Peyer's patch (tissue), 4 donors: Measurements from ENCODE around the gene ZYG11B. TPM values are rescaled to one million over a fixed set of nuclear protein-coding genes. Genes with fewer than 3 reads are reported as not detected.

Experiments used
- DNase-seq, 3 donors: peaks; one replicate each; pipeline ENCODE4 v3.0.0-alpha.2; 2017 to 2019
- H3K27ac ChIP-seq, 4 donors: fragments of 200-600 bp; sonication (generic); one replicate each; pipeline ENCODE4 v1.5.1; 2016 to 2019
- H3K27me3 ChIP-seq, 2 donors: fragments of 200-600 bp; sonication (generic); one replicate each; pipeline ENCODE4 v1.5.1; 2019
- H3K36me3 ChIP-seq, 3 donors: fragments of 200-600 bp; sonication (generic); one replicate each; pipeline ENCODE4 v1.5.1; 2016 to 2019
- H3K4me1 ChIP-seq, 4 donors: fragments of 200-600 bp; sonication (generic); one replicate each; pipeline ENCODE4 v1.5.1; 2016 to 2019
- H3K4me3 ChIP-seq, 4 donors: fragments of 200-600 bp; sonication (generic); 1 replicate in 3 of 4; 2 replicates in 1 of 4; pipeline ENCODE4 v1.5.1; 2016 to 2019; ENCODE audit warnings: mild to moderate bottlenecking in 1 of 4
- H3K9me3 ChIP-seq, 4 donors: fragments of 200-600 bp; sonication (generic); one replicate each; pipeline ENCODE4 v1.5.1; 2016 to 2019; ENCODE audit warnings: mild to moderate bottlenecking in 1 of 4
- POLR2A ChIP-seq, 2 donors: fragments of 450-650 bp; IDR thresholded peaks; one replicate each; pipeline ENCODE4 v1.5.1; 2017; ENCODE audit warnings: antibody characterized with exemption in 2 of 2, mild to moderate bottlenecking in 2 of 2, moderate library complexity in 2 of 2
- total RNA-seq, 4 donors: library from RNA; depleted of rRNA; stranded (reverse); fragments of >200 nt; gene quantifications; one replicate each; pipeline ENCODE4 v1.1.0, GENCODE V29; 2016
- TF ChIP-seq, protein P1 (sequence below), 6 experiments: fragments of 450-650 bp in 4 of 6; fragments of 200-600 bp in 2 of 6; sonication (generic) in 1 of 6; IDR thresholded peaks; one replicate each; pipeline ENCODE4 v1.5.1; 2017 to 2019; ENCODE audit warnings: antibody characterized with exemption in 6 of 6, mild to moderate bottlenecking in 3 of 6, moderate library complexity in 1 of 6

ZYG11B gene
- 10 to 100 TPM; 21.4 to 36.3 (median 27.8) TPM for total RNA-seq

DNA sequence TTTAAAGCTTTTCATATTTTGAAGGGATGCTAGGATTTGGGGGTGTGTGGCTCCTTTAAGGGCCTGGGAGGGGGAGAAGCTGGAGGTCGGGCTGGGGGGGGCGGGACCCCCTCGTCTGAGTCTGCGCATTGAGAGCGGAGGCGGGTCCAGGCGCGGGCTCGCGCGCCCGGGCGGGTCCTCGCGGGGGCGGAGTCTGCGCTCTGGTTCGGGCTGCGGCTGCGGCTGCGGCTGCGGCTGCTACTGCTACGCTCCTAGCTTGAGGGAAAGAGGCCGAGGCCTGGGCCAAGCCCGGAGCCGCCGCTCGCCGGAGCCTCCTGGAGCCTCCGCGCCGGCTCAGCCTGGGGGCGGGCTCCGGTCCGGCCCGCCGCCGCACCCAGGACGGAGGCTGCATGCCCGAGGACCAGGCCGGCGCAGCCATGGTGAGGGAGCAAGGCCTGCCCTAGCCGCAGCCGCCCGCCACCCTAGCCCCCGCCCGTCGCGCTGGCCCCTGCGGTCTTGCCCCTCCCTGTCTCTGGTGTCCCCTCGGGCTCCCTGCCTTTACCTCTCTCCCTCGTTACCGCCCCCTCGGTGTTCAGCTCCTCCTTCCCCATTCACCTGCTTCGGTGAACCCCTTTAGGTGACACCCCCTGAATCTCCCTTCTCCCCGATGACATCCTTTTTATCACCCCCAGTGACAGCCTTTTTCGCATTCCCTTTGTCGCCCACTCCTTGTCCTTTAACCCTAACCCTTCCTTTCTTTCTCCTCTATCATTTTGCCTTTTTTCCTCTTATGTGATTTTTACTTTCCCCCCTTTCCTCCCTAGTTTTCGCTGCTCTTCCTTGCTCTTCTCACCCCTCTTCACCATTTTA is at the start of gene ZYG11B:
ZYG11B (plus strand) TSS at position 189 of the 849 bp plus-strand sequence; CDS start at position 390, 201 bp downstream.
- Histone ChIP-seq H3K27ac (peak within 1 kb of the TSS; percentile 86 to 93 (median 88)), H3K4me3 (peak within 1 kb of the TSS; percentile 76 to 97 (median 94)), H3K36me3 (no peaks in the 10 kb centered on the region), H3K9me3 (no peaks in the 10 kb centered on the region), H3K27me3 (no peaks in the 10 kb centered on the region), H3K4me1 (peaks cover 0 to 26% (median 0%) of the 10 kb centered on the region in 4 donors)
- TF ChIP-seq POLR2A (IDR thresholded peaks at IDR 0.05): peak; percentile 72 to 80
- TF ChIP-seq, protein P1, sequence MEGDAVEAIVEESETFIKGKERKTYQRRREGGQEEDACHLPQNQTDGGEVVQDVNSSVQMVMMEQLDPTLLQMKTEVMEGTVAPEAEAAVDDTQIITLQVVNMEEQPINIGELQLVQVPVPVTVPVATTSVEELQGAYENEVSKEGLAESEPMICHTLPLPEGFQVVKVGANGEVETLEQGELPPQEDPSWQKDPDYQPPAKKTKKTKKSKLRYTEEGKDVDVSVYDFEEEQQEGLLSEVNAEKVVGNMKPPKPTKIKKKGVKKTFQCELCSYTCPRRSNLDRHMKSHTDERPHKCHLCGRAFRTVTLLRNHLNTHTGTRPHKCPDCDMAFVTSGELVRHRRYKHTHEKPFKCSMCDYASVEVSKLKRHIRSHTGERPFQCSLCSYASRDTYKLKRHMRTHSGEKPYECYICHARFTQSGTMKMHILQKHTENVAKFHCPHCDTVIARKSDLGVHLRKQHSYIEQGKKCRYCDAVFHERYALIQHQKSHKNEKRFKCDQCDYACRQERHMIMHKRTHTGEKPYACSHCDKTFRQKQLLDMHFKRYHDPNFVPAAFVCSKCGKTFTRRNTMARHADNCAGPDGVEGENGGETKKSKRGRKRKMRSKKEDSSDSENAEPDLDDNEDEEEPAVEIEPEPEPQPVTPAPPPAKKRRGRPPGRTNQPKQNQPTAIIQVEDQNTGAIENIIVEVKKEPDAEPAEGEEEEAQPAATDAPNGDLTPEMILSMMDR (IDR thresholded peaks at IDR 0.05): peak in 1 of 6 experiments; percentile 5
- DNase-seq: peak; percentile 89 to 97 (median 95)

DNA sequence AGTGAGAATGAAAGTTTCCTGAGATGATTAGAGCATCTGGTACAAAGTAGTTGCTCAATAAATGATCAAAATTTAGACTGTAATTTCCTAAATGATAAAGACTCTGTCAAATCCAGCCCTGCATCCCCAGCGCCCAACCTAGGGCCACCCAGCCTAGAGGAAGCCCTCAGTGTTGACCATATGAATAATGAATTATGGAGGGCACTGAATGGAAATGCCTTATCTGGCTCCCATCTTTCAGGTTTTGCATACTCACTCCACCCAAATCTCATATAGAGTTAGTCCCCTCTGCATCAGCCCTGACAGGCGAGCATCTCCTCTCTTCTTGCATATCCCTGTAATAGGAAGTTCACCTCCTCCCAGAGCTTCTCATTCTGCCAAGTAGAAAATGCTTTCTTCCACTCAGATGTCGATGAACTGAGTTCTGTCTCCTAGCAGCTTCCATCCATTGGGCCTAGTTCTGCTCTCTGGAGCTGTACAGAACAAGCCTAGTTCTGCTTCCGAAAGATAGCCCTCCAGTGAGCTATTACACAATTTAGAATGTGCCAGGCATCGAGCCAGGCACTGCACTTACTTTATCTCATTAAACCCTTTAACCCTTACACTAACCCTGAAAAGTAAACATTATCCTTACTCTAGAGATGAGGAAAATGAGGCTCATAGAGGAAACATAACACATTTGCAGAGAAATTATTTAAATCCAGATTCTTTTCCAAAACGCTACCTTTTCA is 49.0 kb upstream of the ZYG11B start:
- no peak for DNase-seq
- no peaks in the 10 kb centered on the region for H3K36me3 ChIP-seq
- H3K4me3 ChIP-seq: no peak overlapping the region
- no peak overlapping the region for H3K27ac ChIP-seq
- H3K4me1 ChIP-seq: no peaks in the 10 kb centered on the region
- no peaks in the 10 kb centered on the region for H3K27me3 ChIP-seq
- no peaks in the 10 kb centered on the region for H3K9me3 ChIP-seq
- no peak for TF ChIP-seq POLR2A (IDR thresholded peaks at IDR 0.05)
- TF ChIP-seq, protein P1 (IDR thresholded peaks at IDR 0.05): no peak

DNA sequence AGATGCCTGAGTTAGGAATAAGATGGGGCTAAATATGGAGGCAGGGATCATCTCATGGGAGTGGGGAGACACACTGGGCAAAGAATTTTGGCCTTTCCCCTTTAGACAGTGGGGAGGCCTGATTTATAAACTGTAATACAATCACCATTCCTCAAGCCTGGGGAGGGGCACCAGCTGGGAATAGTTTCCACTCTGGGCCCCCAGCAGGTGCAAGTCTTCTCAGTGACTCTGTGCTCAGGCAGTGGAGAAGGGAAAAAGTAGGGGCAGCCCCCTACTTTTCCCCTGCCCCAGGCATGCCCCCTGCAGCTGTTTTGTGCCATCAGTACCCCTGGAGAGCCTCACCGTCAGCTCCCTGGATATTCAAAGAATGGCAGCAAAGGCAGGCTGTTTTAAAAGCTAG is 47.2 kb upstream of the ZYG11B start:
- Histone ChIP-seq H3K4me3 (no peak overlapping the region), H3K27ac (no peak overlapping the region), H3K36me3 (no peaks in the 10 kb centered on the region), H3K9me3 (no peaks in the 10 kb centered on the region), H3K4me1 (no peaks in the 10 kb centered on the region), H3K27me3 (no peaks in the 10 kb centered on the region)
- TF ChIP-seq POLR2A (IDR thresholded peaks at IDR 0.05): no peak
- TF ChIP-seq, protein P1 (IDR thresholded peaks at IDR 0.05): no peak
- DNase-seq: no peak

DNA sequence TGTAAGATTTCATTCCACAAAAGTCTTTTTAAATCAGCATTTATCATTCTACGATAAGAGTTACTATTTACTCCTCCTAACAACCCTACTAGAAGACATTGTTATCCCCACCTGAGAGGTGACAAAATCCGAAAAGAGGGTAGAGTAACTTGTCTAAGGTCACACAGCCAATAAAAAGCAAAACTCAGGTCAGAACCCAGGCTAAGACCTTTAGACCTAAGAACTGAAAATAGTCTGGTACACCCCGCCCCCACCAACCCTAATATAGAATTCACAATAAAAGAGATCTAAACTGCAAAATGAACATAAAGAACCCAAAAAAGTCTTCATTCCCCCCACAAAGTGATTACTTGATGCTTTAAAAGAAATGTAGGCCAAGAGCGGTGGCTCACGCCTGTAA is 46.8 kb upstream of the ZYG11B start:
- H3K27ac ChIP-seq: no peak overlapping the region
- H3K27me3 ChIP-seq: no peaks in the 10 kb centered on the region
- no peak for DNase-seq
- H3K9me3 ChIP-seq: no peaks in the 10 kb centered on the region
- H3K4me3 ChIP-seq: no peak overlapping the region
- no peaks in the 10 kb centered on the region for H3K36me3 ChIP-seq
- TF ChIP-seq, protein P1 (IDR thresholded peaks at IDR 0.05): no peak
- TF ChIP-seq POLR2A (IDR thresholded peaks at IDR 0.05): no peak
- H3K4me1 ChIP-seq: no peaks in the 10 kb centered on the region

DNA sequence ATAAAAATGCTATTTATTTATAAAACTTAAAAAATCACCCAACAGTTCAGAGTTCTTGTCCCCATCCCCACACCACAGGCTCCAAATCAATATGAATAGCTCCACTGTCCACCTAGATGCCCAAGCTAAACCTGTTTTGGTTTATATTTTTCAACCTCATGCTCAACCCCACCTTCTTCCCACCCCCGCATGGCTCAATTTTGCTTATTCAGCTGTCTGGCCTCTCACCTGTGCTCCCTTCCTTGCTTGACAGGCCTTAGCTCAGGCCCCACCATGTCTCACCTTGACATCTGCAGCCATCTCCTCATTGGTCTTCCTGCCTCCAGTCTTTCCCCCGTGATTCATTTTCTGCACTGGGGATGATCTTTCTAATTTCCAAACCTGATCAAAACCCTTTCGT is 45.9 kb upstream of the ZYG11B start:
- no peaks in the 10 kb centered on the region for H3K4me1 ChIP-seq
- no peaks in the 10 kb centered on the region for H3K27me3 ChIP-seq
- H3K36me3 ChIP-seq: no peaks in the 10 kb centered on the region
- TF ChIP-seq POLR2A (IDR thresholded peaks at IDR 0.05): no peak
- TF ChIP-seq, protein P1 (IDR thresholded peaks at IDR 0.05): no peak
- H3K9me3 ChIP-seq: no peaks in the 10 kb centered on the region
- no peak for DNase-seq
- H3K27ac ChIP-seq: no peak overlapping the region
- no peak overlapping the region for H3K4me3 ChIP-seq
